ENCODE measurements around the gene IL1RL1. TPM values are rescaled to one million over a fixed set of nuclear protein-coding genes. Genes with fewer than 3 reads are reported as not detected.

IL1RL1 gene
- total RNA-seq, 1 experiment from 2014 or later, result 0.15 TPM

DNA sequence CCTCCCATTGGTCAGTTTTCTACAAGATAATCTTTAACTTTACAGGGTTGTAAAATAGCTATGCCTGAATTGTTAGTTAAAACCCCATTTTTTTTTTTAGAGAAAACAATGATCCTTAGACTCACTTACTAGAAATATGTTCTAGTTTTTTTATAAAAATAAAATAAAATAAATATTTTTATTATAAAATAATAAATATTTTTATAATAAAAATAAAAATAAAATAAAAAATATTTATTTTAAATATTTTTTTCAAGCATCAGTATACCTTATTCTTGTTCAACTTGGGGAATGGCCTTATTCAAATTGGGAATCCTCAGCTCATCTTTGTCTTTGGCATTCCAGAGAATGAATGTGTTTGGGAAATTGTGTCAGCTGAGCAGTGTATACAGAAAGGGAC, 20.8 kb upstream of the IL1RL1 start:
- H3K4me3 ChIP-seq (ENCODE audit: low read depth in 2 of 2, low read length in 2 of 2), result no peak overlapping the region
- no peaks in the 10 kb centered on the region for H3K36me3 ChIP-seq (ENCODE audit: control insufficient read depth, insufficient read depth, low read length)
- no peaks in the 10 kb centered on the region for H3K9me3 ChIP-seq (ENCODE audit: control insufficient read depth, insufficient read depth, low read depth, low read length)
- in situ Hi-C loops (cut with HindIII; ENCODE audit: low pct_unique_long_range_greater_than_20kb, low sequenced_read_pairs) (no loop called here), intact Hi-C loops (cut with micrococcal nuclease; ENCODE audit: unreplicated experiment) (no loop called here)
- ChIA-PET POLR2A (no interaction called here), CTCF (no interaction called here)
- TF ChIP-seq, protein P1, sequence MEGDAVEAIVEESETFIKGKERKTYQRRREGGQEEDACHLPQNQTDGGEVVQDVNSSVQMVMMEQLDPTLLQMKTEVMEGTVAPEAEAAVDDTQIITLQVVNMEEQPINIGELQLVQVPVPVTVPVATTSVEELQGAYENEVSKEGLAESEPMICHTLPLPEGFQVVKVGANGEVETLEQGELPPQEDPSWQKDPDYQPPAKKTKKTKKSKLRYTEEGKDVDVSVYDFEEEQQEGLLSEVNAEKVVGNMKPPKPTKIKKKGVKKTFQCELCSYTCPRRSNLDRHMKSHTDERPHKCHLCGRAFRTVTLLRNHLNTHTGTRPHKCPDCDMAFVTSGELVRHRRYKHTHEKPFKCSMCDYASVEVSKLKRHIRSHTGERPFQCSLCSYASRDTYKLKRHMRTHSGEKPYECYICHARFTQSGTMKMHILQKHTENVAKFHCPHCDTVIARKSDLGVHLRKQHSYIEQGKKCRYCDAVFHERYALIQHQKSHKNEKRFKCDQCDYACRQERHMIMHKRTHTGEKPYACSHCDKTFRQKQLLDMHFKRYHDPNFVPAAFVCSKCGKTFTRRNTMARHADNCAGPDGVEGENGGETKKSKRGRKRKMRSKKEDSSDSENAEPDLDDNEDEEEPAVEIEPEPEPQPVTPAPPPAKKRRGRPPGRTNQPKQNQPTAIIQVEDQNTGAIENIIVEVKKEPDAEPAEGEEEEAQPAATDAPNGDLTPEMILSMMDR (IDR thresholded peaks at IDR 0.05), result no peak
- TF ChIP-seq POLR2AphosphoS5 (IDR thresholded peaks at IDR 0.05; ENCODE audit: low read depth, low read length) (no peak), SIN3A (IDR thresholded peaks at IDR 0.05; ENCODE audit: borderline replicate concordance, insufficient read depth, low read depth, low read length) (no peak), TCF7L2 (IDR thresholded peaks at IDR 0.05; ENCODE audit: low read depth, low read length) (no peak)
- TF ChIP-seq, protein P2, sequence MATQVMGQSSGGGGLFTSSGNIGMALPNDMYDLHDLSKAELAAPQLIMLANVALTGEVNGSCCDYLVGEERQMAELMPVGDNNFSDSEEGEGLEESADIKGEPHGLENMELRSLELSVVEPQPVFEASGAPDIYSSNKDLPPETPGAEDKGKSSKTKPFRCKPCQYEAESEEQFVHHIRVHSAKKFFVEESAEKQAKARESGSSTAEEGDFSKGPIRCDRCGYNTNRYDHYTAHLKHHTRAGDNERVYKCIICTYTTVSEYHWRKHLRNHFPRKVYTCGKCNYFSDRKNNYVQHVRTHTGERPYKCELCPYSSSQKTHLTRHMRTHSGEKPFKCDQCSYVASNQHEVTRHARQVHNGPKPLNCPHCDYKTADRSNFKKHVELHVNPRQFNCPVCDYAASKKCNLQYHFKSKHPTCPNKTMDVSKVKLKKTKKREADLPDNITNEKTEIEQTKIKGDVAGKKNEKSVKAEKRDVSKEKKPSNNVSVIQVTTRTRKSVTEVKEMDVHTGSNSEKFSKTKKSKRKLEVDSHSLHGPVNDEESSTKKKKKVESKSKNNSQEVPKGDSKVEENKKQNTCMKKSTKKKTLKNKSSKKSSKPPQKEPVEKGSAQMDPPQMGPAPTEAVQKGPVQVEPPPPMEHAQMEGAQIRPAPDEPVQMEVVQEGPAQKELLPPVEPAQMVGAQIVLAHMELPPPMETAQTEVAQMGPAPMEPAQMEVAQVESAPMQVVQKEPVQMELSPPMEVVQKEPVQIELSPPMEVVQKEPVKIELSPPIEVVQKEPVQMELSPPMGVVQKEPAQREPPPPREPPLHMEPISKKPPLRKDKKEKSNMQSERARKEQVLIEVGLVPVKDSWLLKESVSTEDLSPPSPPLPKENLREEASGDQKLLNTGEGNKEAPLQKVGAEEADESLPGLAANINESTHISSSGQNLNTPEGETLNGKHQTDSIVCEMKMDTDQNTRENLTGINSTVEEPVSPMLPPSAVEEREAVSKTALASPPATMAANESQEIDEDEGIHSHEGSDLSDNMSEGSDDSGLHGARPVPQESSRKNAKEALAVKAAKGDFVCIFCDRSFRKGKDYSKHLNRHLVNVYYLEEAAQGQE (IDR thresholded peaks at IDR 0.05; ENCODE audit: insufficient read depth in 1 of 2, low read depth in 2 of 2, low read length in 1 of 2), result no peak
- BruUV-seq (replicated peaks), result no TSS peak
- ATAC-seq (no peak), DNase-seq (ENCODE audit: low read depth, low spot score) (no peak)
- H3K4me1 ChIP-seq (ENCODE audit: control insufficient read depth, insufficient read depth, low read length), result no peaks in the 10 kb centered on the region
- no peak overlapping the region for H3K27ac ChIP-seq (ENCODE audit: low read length)
- H3K27me3 ChIP-seq (ENCODE audit: control insufficient read depth, insufficient read depth, low read length), result peaks cover 6% of the 10 kb centered on the region

DNA sequence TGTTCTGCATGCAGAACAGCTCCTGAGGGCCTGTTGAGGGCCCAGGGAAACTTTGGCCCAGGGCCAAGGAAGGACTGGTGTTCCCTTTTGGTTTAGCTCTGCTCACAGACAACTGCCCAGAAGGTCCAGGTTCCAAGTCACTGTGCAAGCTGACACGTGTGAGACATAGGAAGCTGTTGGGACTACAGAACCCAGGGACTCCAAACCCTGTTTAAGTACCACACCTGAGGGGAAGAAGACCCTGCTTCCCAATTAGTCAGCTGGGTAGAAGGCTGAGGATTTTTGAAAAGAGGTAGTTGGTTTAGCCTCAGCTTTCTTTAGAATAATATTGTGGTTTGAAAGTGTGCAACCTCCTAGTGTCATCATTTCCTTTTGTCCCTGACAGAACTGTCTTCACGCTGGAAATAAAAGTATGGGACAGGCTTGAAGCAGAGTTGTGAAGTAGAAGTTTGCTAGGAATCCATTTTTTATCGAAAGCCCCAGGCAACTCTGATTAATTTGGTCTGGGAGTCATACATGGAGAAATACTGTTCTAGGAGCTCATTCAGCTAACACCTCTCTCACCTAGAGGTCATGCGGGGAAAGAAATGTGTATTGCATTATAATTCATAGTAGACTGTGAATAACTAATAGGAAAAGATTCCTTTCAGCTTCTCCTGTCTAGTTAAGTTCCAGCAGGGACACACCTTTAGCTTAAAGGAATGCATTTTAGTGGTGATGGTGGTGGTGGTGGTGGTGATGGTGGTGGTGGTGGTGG, 19.9 kb upstream of the IL1RL1 start:
- Histone ChIP-seq H3K4me1 (ENCODE audit: control insufficient read depth, insufficient read depth, low read length) (no peaks in the 10 kb centered on the region), H3K36me3 (ENCODE audit: control insufficient read depth, insufficient read depth, low read length) (no peaks in the 10 kb centered on the region), H3K4me3 (ENCODE audit: low read depth in 2 of 2, low read length in 2 of 2) (no peak overlapping the region), H3K27ac (ENCODE audit: low read length) (no peak overlapping the region), H3K27me3 (ENCODE audit: control insufficient read depth, insufficient read depth, low read length) (peaks cover 2% of the 10 kb centered on the region), H3K9me3 (ENCODE audit: control insufficient read depth, insufficient read depth, low read depth, low read length) (no peaks in the 10 kb centered on the region)
- no peak for TF ChIP-seq SIN3A (IDR thresholded peaks at IDR 0.05; ENCODE audit: borderline replicate concordance, insufficient read depth, low read depth, low read length)
- TF ChIP-seq TCF7L2 (IDR thresholded peaks at IDR 0.05; ENCODE audit: low read depth, low read length), result no peak
- TF ChIP-seq POLR2AphosphoS5 (IDR thresholded peaks at IDR 0.05; ENCODE audit: low read depth, low read length), result no peak
- TF ChIP-seq, protein P1 (IDR thresholded peaks at IDR 0.05), result no peak
- TF ChIP-seq, protein P2 (IDR thresholded peaks at IDR 0.05; ENCODE audit: insufficient read depth in 1 of 2, low read depth in 2 of 2, low read length in 1 of 2), result no peak
- CTCF ChIA-PET, result no interaction called here
- POLR2A ChIA-PET, result no interaction called here
- DNase-seq (ENCODE audit: low read depth, low spot score), result no peak
- in situ Hi-C loops (cut with HindIII; ENCODE audit: low pct_unique_long_range_greater_than_20kb, low sequenced_read_pairs) (no loop called here), intact Hi-C loops (cut with micrococcal nuclease; ENCODE audit: unreplicated experiment) (no loop called here)
- ATAC-seq, result no peak
- BruUV-seq (replicated peaks), result no TSS peak

Data from Panc1 (cell line).